Fibroblast of the aortic adventitia (primary cell): Measurements from ENCODE around the gene WDR87. TPM values are rescaled to one million over a fixed set of nuclear protein-coding genes. Genes with fewer than 3 reads are reported as not detected.
A peak's percentile ranks its signal among the peaks of the same experiment; 100 is the strongest.
"Not testable (repeated sequence)": the region's sequence is repeated elsewhere in the genome, so short reads cannot be mapped to it uniquely, and the experiment has no call there.

Source experiments
- DNase-seq: peaks from one replicate; pipeline ENCODE4 v3.0.0-alpha.2; 2010; ENCODE audit warnings: low read depth
- H3K4me3 ChIP-seq: 2 replicates; pipeline ENCODE4 v1.5.1; 2011; ENCODE audit warnings: low read depth, mild to moderate bottlenecking, control low read depth, low read length, moderate library complexity
- CTCF ChIP-seq: IDR thresholded peaks from 2 replicates; pipeline ENCODE4 v1.5.1; 2011; ENCODE audit warnings: mild to moderate bottlenecking, low read length, control low read depth, inconsistent platforms; ENCODE audit not compliant: insufficient read depth
- total RNA-seq: library from RNA; depleted of rRNA; stranded (reverse); fragments of >200 nt; gene quantifications from 2 replicates; pipeline ENCODE4 v1.2.3, GENCODE V29; 2012; ENCODE audit warnings: low replicate concordance

The WDR87 gene
- total RNA-seq, 1 donor: not detected

GRCh38 chr19:37872383-37872782, 34.0 kb downstream of the WDR87 start:
- no peak for DNase-seq
- TF ChIP-seq CTCF: no peak

GRCh38 chr19:37869766-37870340, 36.5 kb downstream of the WDR87 start:
- TF ChIP-seq CTCF: no peak

More at GRCh38 chr19:37872383-37872782, 34.0 kb downstream of the WDR87 start:
- H3K4me3 ChIP-seq: no peak overlapping the region

GRCh38 chr19:37867831-37868230, 38.6 kb downstream of the WDR87 start:
- H3K4me3 ChIP-seq: no peak overlapping the region
- no peak for TF ChIP-seq CTCF
- peak; percentile 5 for DNase-seq

More at GRCh38 chr19:37869766-37870340, 36.5 kb downstream of the WDR87 start:
- no peak for DNase-seq
- H3K4me3 ChIP-seq: no peak overlapping the region

GRCh38 chr19:37865930-37866329, 40.5 kb downstream of the WDR87 start:
- not testable (repeated sequence) for H3K4me3 ChIP-seq, DNase-seq

GRCh38 chr19:37864501-37864900, 41.9 kb downstream of the WDR87 start:
- no peak overlapping the region for H3K4me3 ChIP-seq
- no peak for TF ChIP-seq CTCF
- DNase-seq: no peak

GRCh38 chr19:37855098-37855497, 51.3 kb downstream of the WDR87 start:
- peak overlapping the region; percentile 25 for H3K4me3 ChIP-seq
- no peak for TF ChIP-seq CTCF
- DNase-seq: peak; percentile 20

- no peak for DNase-seq
- no peak overlapping the region for H3K4me3 ChIP-seq
- no peak for TF ChIP-seq CTCF
Observed at GRCh38 chr19:37845932-37846331, 60.5 kb downstream of the WDR87 start.

Other genes with a start within 250 kb of the WDR87 start
- gene ZNF607, start 186.8 kb downstream of the WDR87 start, total RNA-seq: 3.2 and 4.9 TPM in 2 replicates
- 10.4 and 34.8 TPM in 2 replicates for gene ZNF573, start 127.0 kb downstream of the WDR87 start, total RNA-seq
- 12.3 and 28.9 TPM in 2 replicates for gene SIPA1L3, start 614 bp upstream of the WDR87 start, total RNA-seq